Stimulated activated CD8-positive, alpha-beta memory T cell treated with anti-CD3 and anti-CD28 coated beads, Interleukin-12 subunit alpha, Interleukin-12 subunit beta, amount 100 ng/mL, for 24 hours (primary cell): ENCODE results near the gene PPP2CA.

Experiments
- DNase-seq: peaks from one replicate; pipeline ENCODE4 v3.0.0-alpha.2; 2020; ENCODE audit errors: extremely low read depth

The PPP2CA gene

DNA sequence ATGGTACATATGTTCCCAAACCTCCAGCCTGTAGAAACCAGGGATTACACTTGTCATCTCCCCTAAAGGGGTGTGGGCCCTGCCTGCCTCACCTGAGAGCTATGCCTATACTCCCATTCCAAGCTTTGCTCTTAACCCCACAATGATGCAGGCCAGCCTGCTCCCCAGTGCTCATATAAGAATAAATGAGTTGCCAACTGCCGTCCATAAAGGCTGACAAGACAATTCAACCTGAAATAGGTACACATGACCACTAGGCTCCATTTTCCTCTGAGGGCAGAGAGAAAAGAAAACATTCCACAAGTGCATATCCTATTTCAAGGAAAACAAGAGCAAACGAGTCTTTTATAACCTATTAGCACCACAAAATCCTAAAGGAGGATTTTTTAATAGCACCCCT is 77.6 kb downstream of the PPP2CA start:
- no peak for DNase-seq

GRCh38 chr5:134146651-134147518 is 79.0 kb downstream of the PPP2CA start:
- DNase-seq = no peak

GRCh38 chr5:134145779-134146581 is 79.9 kb downstream of the PPP2CA start:
- peak; percentile 57 for DNase-seq

DNA sequence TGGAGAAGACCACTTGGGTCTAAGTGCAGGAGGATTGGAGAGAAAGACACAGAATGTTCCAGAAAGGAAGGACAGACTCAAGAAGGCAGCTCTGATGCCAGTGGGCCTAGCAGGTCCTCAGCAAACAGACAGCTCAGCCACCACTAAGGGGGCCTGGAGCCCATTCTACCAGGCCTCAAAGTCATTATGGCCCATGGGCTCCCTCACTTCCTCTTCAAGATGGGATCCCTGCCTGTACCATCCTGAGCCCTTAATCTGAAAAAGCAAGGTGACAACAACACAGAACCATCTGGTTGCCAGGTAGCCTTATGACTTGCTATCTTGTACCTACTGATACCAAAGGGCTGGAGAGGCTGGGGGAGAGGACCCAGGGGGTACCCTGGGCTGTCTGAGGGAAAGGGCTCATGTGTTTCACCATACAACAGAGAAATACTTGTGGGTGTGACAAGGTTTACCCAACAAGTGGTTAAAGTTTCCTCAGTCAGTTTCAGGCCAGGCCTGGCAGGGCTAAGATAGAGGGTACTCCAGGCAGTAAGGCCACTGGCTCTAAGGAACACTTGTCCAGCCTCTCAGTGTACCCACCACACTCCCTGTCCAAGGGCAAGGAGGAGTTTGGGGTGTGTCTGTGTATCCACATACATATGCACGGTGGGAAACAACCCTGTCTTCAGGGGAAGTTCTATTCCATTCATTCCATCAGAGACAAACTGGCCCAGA is 80.7 kb downstream of the PPP2CA start:
- DNase-seq = no peak
